ENCODE measurements around the gene AKNA. TPM values are rescaled to one million over a fixed set of nuclear protein-coding genes. Genes with fewer than 3 reads are reported as not detected.

AKNA gene
- polyA plus RNA-seq, 1 of the 3 experiments (the other 2 are of a cell fraction), result 0.84 TPM

DNA sequence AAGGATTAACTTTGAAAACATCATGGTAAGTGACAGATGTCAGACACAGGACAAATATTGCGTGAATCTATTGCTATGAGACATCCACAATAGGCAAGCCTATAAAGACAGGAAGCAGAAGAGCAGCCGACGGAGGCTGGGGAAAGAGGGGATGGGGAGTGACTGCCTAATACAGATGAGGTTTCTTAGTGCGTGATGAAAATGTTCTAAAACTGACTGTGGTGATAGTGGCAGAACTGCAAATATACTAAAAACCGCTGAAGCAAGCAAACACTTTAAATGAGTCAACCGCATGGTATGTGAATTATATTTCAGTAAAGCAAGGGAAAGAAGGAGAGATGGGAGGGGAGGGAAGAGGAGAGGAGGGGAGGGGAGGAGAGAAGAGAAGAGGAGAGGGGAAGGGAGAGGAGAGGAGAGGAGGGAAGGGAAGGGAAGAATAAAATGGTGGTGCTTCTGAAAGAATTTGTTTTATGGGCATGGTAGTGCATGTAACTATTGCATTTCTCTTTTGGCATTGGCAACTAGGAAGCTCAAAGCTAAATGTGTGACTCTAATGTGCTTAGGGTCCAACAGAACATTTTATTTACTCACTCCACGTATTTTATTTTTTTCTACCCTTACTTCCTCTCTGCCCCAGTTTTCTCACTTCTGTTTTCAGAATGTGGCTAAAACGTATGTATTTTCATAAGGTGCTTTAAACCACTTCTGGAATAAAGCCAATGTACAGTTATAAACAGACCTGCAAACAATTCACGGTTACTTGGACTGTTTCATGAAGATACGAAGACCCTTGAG lies 21.3 kb downstream of the AKNA start:
- ChIA-PET POLR2A (no interaction called here), CTCF (interaction anchor here (1.2 kb wide), 1 partner anchor 258 kb away, joined by 4 read pairs; no protein-coding TSS in a partner anchor)
- 73% methylated on average over 10 of the region's 10 CpGs for WGBS (ENCODE audit: low lambda C conversion rate)
- Histone ChIP-seq H3K79me2 (ENCODE audit: insufficient read depth) (no peaks in the 10 kb centered on the region), H3K9ac (no peak overlapping the region), H3F3A (replicated peaks; ENCODE audit: insufficient read depth) (peaks cover 3% of the 10 kb centered on the region), H3K27me3 (ENCODE audit: insufficient read depth) (no peaks in the 10 kb centered on the region), H3K36me3 (replicated peaks in 1 of 2; ENCODE audit: control insufficient read depth in 1 of 2, insufficient read depth in 2 of 2, low read length in 1 of 2) (no peaks in the 10 kb centered on the region), H4K20me1 (ENCODE audit: insufficient read depth) (no peaks in the 10 kb centered on the region), H3K4me2 (no peak overlapping the region), H3K27ac (ENCODE audit: low read depth in 2 of 2, low read length in 1 of 2) (peak overlapping the region in 1 of 2 experiments; percentile 27; a peak in 2 of 4 replicates), H3K4me3 (ENCODE audit: low read depth in 2 of 2, low read length in 1 of 2) (no peak overlapping the region), H3K4me1 (ENCODE audit: control insufficient read depth in 1 of 2, insufficient read depth in 2 of 2, low read depth in 1 of 2, low read length in 1 of 2) (peaks cover 5 to 7% of the 10 kb centered on the region in 2 experiments; a peak in 2 of 4 replicates), H2AFZ (ENCODE audit: low read depth) (no peak overlapping the region), H3K9me2 (no peaks in the 10 kb centered on the region), H3K9me3 (no peaks in the 10 kb centered on the region)
- TF ChIP-seq GABPA (IDR thresholded peaks at IDR 0.05; ENCODE audit: low read depth), result no peak
- peak; percentile 31; the same call in 1 of the 2 replicates for TF ChIP-seq FOSL2 (IDR thresholded peaks at IDR 0.05; ENCODE audit: borderline replicate concordance, low read depth)
- no peak for TF ChIP-seq RFX5 (IDR thresholded peaks at IDR 0.05; ENCODE audit: low read length)
- TF ChIP-seq, protein P1, sequence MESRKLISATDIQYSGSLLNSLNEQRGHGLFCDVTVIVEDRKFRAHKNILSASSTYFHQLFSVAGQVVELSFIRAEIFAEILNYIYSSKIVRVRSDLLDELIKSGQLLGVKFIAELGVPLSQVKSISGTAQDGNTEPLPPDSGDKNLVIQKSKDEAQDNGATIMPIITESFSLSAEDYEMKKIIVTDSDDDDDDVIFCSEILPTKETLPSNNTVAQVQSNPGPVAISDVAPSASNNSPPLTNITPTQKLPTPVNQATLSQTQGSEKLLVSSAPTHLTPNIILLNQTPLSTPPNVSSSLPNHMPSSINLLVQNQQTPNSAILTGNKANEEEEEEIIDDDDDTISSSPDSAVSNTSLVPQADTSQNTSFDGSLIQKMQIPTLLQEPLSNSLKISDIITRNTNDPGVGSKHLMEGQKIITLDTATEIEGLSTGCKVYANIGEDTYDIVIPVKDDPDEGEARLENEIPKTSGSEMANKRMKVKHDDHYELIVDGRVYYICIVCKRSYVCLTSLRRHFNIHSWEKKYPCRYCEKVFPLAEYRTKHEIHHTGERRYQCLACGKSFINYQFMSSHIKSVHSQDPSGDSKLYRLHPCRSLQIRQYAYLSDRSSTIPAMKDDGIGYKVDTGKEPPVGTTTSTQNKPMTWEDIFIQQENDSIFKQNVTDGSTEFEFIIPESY (IDR thresholded peaks at IDR 0.05; ENCODE audit: borderline replicate concordance, low read depth), result no peak
- no peak for TF ChIP-seq MXI1 (IDR thresholded peaks at IDR 0.05; ENCODE audit: low read depth, low read length)
- no peak for TF ChIP-seq SIN3A (IDR thresholded peaks at IDR 0.05; ENCODE audit: borderline replicate concordance, low read depth, low read length)
- DNase-seq, result no peak

DNA sequence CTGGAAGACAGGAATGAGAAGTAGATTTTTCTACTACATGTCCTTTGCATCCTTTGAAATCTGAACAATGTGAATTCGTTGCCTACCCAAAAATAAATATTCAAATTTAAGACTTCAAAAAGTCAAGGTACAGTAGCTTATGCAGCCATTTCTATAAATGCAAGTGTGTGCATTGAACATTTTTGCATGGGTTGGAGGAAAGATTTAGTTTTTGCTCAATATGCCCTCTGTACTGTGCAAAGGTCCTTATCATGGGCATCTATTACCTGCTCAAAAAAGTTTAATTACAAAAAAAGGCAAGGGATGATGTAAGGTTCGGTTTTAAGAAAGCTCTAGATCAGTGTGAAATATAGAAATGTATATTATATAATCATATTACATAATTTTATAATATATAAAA lies 22.6 kb downstream of the AKNA start:
- CTCF ChIA-PET, result interaction anchor here (0.6 to 1.1 kb wide), 3 partner anchors 27 to 581 kb away, joined by 3 read pairs; no protein-coding TSS in a partner anchor
- H3K4me1 ChIP-seq (ENCODE audit: control insufficient read depth in 1 of 2, insufficient read depth in 2 of 2, low read depth in 1 of 2, low read length in 1 of 2), result peaks cover 0 to 5% of the 10 kb centered on the region in 2 experiments; a peak in 1 of 4 replicates
- H3K9me2 ChIP-seq, result no peaks in the 10 kb centered on the region
- no peak overlapping the region for H2AFZ ChIP-seq (ENCODE audit: low read depth)
- H4K20me1 ChIP-seq (ENCODE audit: insufficient read depth), result no peaks in the 10 kb centered on the region
- H3K9ac ChIP-seq, result no peak overlapping the region
- 90% methylated on average over 2 of the region's 2 CpGs for WGBS (ENCODE audit: low lambda C conversion rate)
- no peaks in the 10 kb centered on the region for H3K36me3 ChIP-seq (replicated peaks in 1 of 2; ENCODE audit: control insufficient read depth in 1 of 2, insufficient read depth in 2 of 2, low read length in 1 of 2)
- POLR2A ChIA-PET, result no interaction called here
- DNase-seq, result no peak
- peaks cover 3% of the 10 kb centered on the region for H3F3A ChIP-seq (replicated peaks; ENCODE audit: insufficient read depth)
- no peak overlapping the region for H3K4me3 ChIP-seq (ENCODE audit: low read depth in 2 of 2, low read length in 1 of 2)
- H3K79me2 ChIP-seq (ENCODE audit: insufficient read depth), result no peaks in the 10 kb centered on the region
- no peak overlapping the region for H3K27ac ChIP-seq (ENCODE audit: low read depth in 2 of 2, low read length in 1 of 2)
- no peaks in the 10 kb centered on the region for H3K27me3 ChIP-seq (ENCODE audit: insufficient read depth)
- H3K9me3 ChIP-seq, result no peaks in the 10 kb centered on the region
- no peak overlapping the region for H3K4me2 ChIP-seq
- TF ChIP-seq NRF1 (IDR thresholded peaks at IDR 0.05; ENCODE audit: low read depth, low read length) (no peak), ELF1 (IDR thresholded peaks at IDR 0.05) (no peak), GABPA (IDR thresholded peaks at IDR 0.05; ENCODE audit: low read depth) (no peak), YY1 (IDR thresholded peaks at IDR 0.05; ENCODE audit: low read depth) (no peak), EZH2phosphoT487 (IDR thresholded peaks at IDR 0.05; ENCODE audit: borderline replicate concordance, low read depth) (no peak), FOSL2 (IDR thresholded peaks at IDR 0.05; ENCODE audit: borderline replicate concordance, low read depth) (no peak), JUND (IDR thresholded peaks at IDR 0.05) (no peak), FOXJ3 (CRISPR knock-in tag; IDR thresholded peaks at IDR 0.05) (no peak), CHD2 (IDR thresholded peaks at IDR 0.05; ENCODE audit: low read length, partially characterized antibody) (no peak), SIN3A (IDR thresholded peaks at IDR 0.05; ENCODE audit: borderline replicate concordance, low read depth, low read length) (no peak)
- TF ChIP-seq, protein P2, sequence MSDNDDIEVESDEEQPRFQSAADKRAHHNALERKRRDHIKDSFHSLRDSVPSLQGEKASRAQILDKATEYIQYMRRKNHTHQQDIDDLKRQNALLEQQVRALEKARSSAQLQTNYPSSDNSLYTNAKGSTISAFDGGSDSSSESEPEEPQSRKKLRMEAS (IDR thresholded peaks at IDR 0.05; ENCODE audit: low read depth), result no peak
- TF ChIP-seq, protein P3, sequence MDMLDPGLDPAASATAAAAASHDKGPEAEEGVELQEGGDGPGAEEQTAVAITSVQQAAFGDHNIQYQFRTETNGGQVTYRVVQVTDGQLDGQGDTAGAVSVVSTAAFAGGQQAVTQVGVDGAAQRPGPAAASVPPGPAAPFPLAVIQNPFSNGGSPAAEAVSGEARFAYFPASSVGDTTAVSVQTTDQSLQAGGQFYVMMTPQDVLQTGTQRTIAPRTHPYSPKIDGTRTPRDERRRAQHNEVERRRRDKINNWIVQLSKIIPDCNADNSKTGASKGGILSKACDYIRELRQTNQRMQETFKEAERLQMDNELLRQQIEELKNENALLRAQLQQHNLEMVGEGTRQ (IDR thresholded peaks at IDR 0.05; ENCODE audit: borderline replicate concordance, low read depth, low read length), result no peak
- TF ChIP-seq, protein P4, sequence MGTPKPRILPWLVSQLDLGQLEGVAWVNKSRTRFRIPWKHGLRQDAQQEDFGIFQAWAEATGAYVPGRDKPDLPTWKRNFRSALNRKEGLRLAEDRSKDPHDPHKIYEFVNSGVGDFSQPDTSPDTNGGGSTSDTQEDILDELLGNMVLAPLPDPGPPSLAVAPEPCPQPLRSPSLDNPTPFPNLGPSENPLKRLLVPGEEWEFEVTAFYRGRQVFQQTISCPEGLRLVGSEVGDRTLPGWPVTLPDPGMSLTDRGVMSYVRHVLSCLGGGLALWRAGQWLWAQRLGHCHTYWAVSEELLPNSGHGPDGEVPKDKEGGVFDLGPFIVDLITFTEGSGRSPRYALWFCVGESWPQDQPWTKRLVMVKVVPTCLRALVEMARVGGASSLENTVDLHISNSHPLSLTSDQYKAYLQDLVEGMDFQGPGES (IDR thresholded peaks at IDR 0.05; ENCODE audit: low read depth, low read length), result no peak
- TF ChIP-seq, protein P1 (IDR thresholded peaks at IDR 0.05; ENCODE audit: borderline replicate concordance, low read depth), result no peak
- TF ChIP-seq, protein P5, sequence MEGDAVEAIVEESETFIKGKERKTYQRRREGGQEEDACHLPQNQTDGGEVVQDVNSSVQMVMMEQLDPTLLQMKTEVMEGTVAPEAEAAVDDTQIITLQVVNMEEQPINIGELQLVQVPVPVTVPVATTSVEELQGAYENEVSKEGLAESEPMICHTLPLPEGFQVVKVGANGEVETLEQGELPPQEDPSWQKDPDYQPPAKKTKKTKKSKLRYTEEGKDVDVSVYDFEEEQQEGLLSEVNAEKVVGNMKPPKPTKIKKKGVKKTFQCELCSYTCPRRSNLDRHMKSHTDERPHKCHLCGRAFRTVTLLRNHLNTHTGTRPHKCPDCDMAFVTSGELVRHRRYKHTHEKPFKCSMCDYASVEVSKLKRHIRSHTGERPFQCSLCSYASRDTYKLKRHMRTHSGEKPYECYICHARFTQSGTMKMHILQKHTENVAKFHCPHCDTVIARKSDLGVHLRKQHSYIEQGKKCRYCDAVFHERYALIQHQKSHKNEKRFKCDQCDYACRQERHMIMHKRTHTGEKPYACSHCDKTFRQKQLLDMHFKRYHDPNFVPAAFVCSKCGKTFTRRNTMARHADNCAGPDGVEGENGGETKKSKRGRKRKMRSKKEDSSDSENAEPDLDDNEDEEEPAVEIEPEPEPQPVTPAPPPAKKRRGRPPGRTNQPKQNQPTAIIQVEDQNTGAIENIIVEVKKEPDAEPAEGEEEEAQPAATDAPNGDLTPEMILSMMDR (IDR thresholded peaks at IDR 0.05), result no peak
